AG04450 (cell line): ENCODE measurements around the gene DDX49. TPM values are rescaled to one million over a fixed set of nuclear protein-coding genes. Genes with fewer than 3 reads are reported as not detected.
"Not testable (repeated sequence)": the region's sequence is repeated elsewhere in the genome, so short reads cannot be mapped to it uniquely, and the experiment has no call there.

ENCODE experiments used
- CTCF ChIA-PET: fragments of 300-600, 350-600 bp; formaldehyde crosslinking; extraction: SDS; loops from one replicate; lab custom pipeline; 2022; ENCODE audit warnings: antibody characterized with exemption, inconsistent platforms; lab: Charles Lee
- POLR2A ChIA-PET: fragments of 350-600 bp; formaldehyde crosslinking; extraction: SDS; loops from one replicate; lab custom pipeline; 2021; ENCODE audit warnings: antibody characterized with exemption, inconsistent platforms; lab: Yijun Ruan, JAX
- DNase-seq: peaks from one replicate; pipeline ENCODE4 v3.0.0-alpha.2; 2011; ENCODE audit warnings: low read depth, low spot score
- H3K27ac ChIP-seq: one replicate; pipeline ENCODE4 v1.5.1; 2012; ENCODE audit warnings: low read depth, low read length, control low read depth
- H3K27me3 ChIP-seq: one replicate; pipeline ENCODE4 v1.6.0; 2012; ENCODE audit warnings: low read length; ENCODE audit not compliant: control insufficient read depth, insufficient read depth
- H3K4me3 ChIP-seq: 2 replicates; pipeline ENCODE4 v1.5.1; 2011; ENCODE audit warnings: mild to moderate bottlenecking, low read depth, low read length, control low read depth
- H3K9me3 ChIP-seq: 2 replicates; pipeline ENCODE4 v1.5.1; 2012; ENCODE audit warnings: low read length; ENCODE audit not compliant: control insufficient read depth, insufficient read depth
- CTCF ChIP-seq: IDR thresholded peaks from 2 replicates; pipeline ENCODE4 v1.5.1; 2011; ENCODE audit warnings: low read depth, low read length, control low read depth, inconsistent platforms
- polyA plus RNA-seq: library from polyadenylated mRNA; depleted of rRNA; stranded (reverse); fragments of >200 nt; gene quantifications from 2 replicates; pipeline ENCODE4 v1.2.3, GENCODE V29; 2011

DDX49 gene
- polyA plus RNA-seq, 1 experiment: 30.7 TPM

- DNase-seq: no peak
- ChIA-PET POLR2A (interaction anchor here (0.5 kb wide), 1 partner anchor 327 kb away, joined by 5 read pairs; no protein-coding TSS in a partner anchor), CTCF (interaction anchor here (0.6 kb wide), 1 partner anchor 87 kb away, joined by 5 read pairs; no protein-coding TSS in a partner anchor)
- Histone ChIP-seq H3K27ac (no peak overlapping the region), H3K4me3 (no peak overlapping the region), H3K9me3 (peaks cover 3% of the 10 kb centered on the region; the same call in 1 of the 2 replicates), H3K27me3 (peaks cover 13% of the 10 kb centered on the region)
- TF ChIP-seq CTCF: no peak
Measured at GRCh38 chr19:18898607-18899408, 20.7 kb upstream of the DDX49 start.

GRCh38 chr19:18899624-18900560, 19.6 kb upstream of the DDX49 start:
- CTCF ChIA-PET: no interaction called here
- POLR2A ChIA-PET: interaction anchor here (0.5 kb wide), 1 partner anchor 329 kb away, joined by 5 read pairs; no protein-coding TSS in a partner anchor
- DNase-seq: no peak
- no peak overlapping the region for H3K27ac ChIP-seq
- no peak overlapping the region for H3K4me3 ChIP-seq
- H3K27me3 ChIP-seq: peaks cover 2% of the 10 kb centered on the region
- TF ChIP-seq CTCF: no peak
- H3K9me3 ChIP-seq: peaks cover 3% of the 10 kb centered on the region; the same call in 1 of the 2 replicates

- no peak overlapping the region for H3K27ac ChIP-seq
- CTCF ChIA-PET: no interaction called here
- DNase-seq: no peak
- POLR2A ChIA-PET: interaction anchor here (1.3 kb wide), 1 partner anchor 18 kb away, joined by 5 read pairs; the partner anchor contains the start of genes COPE and DDX49
- peaks cover 3% of the 10 kb centered on the region; the same call in 1 of the 2 replicates for H3K9me3 ChIP-seq
- TF ChIP-seq CTCF: no peak
- no peaks in the 10 kb centered on the region for H3K27me3 ChIP-seq
- H3K4me3 ChIP-seq: no peak overlapping the region
Measured at GRCh38 chr19:18900700-18901481, 18.6 kb upstream of the DDX49 start.

GRCh38 chr19:18901491-18901890, 18.0 kb upstream of the DDX49 start:
- Histone ChIP-seq H3K27me3 (no peaks in the 10 kb centered on the region), H3K4me3 (no peak overlapping the region), H3K9me3 (peaks cover 3% of the 10 kb centered on the region; the same call in 1 of the 2 replicates), H3K27ac (no peak overlapping the region)
- POLR2A ChIA-PET: interaction anchor here (1.3 kb wide), 1 partner anchor 18 kb away, joined by 5 read pairs; the partner anchor contains the start of genes COPE and DDX49
- CTCF ChIA-PET: no interaction called here
- no peak for TF ChIP-seq CTCF
- no peak for DNase-seq

GRCh38 chr19:18902519-18902918, 17.0 kb upstream of the DDX49 start:
- H3K27me3 ChIP-seq, DNase-seq, H3K9me3 ChIP-seq, H3K27ac ChIP-seq, POLR2A ChIA-PET, H3K4me3 ChIP-seq: not testable (repeated sequence)
- CTCF ChIA-PET: interaction anchor here (0.6 kb wide), 1 partner anchor 55 kb away, joined by 3 read pairs; no protein-coding TSS in a partner anchor
